Measurements from ENCODE around the gene ANKRD55. TPM values are rescaled to one million over a fixed set of nuclear protein-coding genes. Genes with fewer than 3 reads are reported as not detected.

The ANKRD55 gene
- total RNA-seq, 1 donor from 2014 or later = 0.49 TPM

DNA sequence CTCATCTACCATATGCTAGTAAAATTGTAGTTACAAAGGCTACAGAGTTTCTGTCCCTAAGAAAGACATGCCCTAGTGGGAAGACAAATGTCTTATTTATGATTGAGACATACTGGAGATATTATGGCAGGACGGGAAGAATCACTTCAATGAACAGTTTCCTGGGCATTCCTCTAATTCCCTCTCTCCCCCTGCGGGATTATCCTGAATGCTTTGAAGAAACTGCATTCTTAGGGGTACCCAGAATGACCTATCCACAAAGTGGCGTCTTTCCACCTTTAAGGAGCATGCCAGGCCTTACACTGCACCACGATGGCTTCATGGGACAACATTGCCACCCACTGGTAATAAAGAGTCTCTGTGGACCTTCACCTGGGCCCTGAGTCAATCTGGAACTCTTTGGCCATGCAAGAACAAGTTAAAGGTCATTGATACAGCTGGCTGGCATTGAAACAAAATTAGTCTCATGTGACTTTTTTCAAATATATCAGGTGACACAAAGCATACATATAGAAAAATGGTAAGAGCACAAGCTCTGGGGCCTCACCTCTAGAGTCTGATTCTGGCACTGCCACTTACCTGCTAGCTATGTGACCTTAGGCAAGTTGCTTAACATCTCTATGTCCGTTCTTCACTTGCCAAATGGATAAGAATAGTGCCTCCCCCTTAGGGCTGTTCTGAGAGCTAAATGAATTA is 32.0 kb downstream of the ANKRD55 start:
- DNase-seq (no peak), ATAC-seq (peak; percentile 100)
- Histone ChIP-seq H3K4me3 (no peak overlapping the region), H3K27ac (no peak overlapping the region), H3K27me3 (no peaks in the 10 kb centered on the region), H3K36me3 (no peaks in the 10 kb centered on the region), H3K9me3 (no peaks in the 10 kb centered on the region), H3K4me1 (no peaks in the 10 kb centered on the region)
- TF ChIP-seq, protein P1, sequence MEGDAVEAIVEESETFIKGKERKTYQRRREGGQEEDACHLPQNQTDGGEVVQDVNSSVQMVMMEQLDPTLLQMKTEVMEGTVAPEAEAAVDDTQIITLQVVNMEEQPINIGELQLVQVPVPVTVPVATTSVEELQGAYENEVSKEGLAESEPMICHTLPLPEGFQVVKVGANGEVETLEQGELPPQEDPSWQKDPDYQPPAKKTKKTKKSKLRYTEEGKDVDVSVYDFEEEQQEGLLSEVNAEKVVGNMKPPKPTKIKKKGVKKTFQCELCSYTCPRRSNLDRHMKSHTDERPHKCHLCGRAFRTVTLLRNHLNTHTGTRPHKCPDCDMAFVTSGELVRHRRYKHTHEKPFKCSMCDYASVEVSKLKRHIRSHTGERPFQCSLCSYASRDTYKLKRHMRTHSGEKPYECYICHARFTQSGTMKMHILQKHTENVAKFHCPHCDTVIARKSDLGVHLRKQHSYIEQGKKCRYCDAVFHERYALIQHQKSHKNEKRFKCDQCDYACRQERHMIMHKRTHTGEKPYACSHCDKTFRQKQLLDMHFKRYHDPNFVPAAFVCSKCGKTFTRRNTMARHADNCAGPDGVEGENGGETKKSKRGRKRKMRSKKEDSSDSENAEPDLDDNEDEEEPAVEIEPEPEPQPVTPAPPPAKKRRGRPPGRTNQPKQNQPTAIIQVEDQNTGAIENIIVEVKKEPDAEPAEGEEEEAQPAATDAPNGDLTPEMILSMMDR (IDR thresholded peaks at IDR 0.05) = peak; percentile 76
- intact Hi-C loops (cut with DNase I) = no loop called here

- ATAC-seq (no peak), DNase-seq (no peak)
- Histone ChIP-seq H3K36me3 (no peaks in the 10 kb centered on the region), H3K27ac (no peak overlapping the region), H3K4me1 (no peaks in the 10 kb centered on the region), H3K9me3 (no peaks in the 10 kb centered on the region), H3K27me3 (no peaks in the 10 kb centered on the region), H3K4me3 (no peak overlapping the region)
- intact Hi-C loops (cut with DNase I) = no loop called here
- TF ChIP-seq, protein P1 (IDR thresholded peaks at IDR 0.05) = no peak
Measured at GRCh38 chr5:56195016-56195415, 38.1 kb downstream of the ANKRD55 start.

GRCh38 chr5:56192246-56192645 is 40.9 kb downstream of the ANKRD55 start:
- ATAC-seq (no peak), DNase-seq (no peak)
- Histone ChIP-seq H3K36me3 (no peaks in the 10 kb centered on the region), H3K27me3 (no peaks in the 10 kb centered on the region), H3K9me3 (no peaks in the 10 kb centered on the region), H3K4me3 (no peak overlapping the region), H3K27ac (no peak overlapping the region), H3K4me1 (no peaks in the 10 kb centered on the region)
- intact Hi-C loops (cut with DNase I) = loop anchor here (5.0 kb wide), 1 partner anchor 205 kb away; no protein-coding TSS in a partner anchor
- TF ChIP-seq, protein P1 (IDR thresholded peaks at IDR 0.05) = no peak

GRCh38 chr5:56191656-56192055 is 41.5 kb downstream of the ANKRD55 start:
- ATAC-seq (peak; percentile 56), DNase-seq (no peak)
- TF ChIP-seq, protein P1 (IDR thresholded peaks at IDR 0.05) = no peak
- no peaks in the 10 kb centered on the region for H3K27me3 ChIP-seq
- H3K4me1 ChIP-seq = no peaks in the 10 kb centered on the region
- H3K4me3 ChIP-seq = no peak overlapping the region
- no peak overlapping the region for H3K27ac ChIP-seq
- intact Hi-C loops (cut with DNase I) = loop anchor here (5.0 kb wide), 1 partner anchor 204 kb away; no protein-coding TSS in a partner anchor
- no peaks in the 10 kb centered on the region for H3K36me3 ChIP-seq
- no peaks in the 10 kb centered on the region for H3K9me3 ChIP-seq

DNA sequence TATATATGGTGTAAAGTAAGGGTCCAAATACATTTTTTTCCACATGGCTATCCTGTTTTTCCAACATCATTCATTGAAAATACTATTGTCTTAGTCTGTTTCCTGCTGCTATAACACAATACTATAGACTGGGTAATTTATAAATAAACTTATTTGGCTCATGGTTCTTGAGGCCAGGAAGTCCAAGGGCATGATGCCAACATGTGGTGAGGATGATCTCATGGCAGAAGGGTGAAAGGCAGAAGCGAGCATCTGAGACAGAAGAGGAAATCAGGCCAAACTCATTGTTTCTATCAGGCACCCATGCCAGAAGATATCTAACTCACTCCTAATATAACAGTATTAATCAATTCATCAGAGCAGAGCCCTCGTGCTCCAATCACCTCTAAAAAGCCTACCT is 42.6 kb downstream of the ANKRD55 start:
- H3K4me3 ChIP-seq = no peak overlapping the region
- ATAC-seq = peak; percentile 81
- no peak for DNase-seq
- TF ChIP-seq, protein P1 (IDR thresholded peaks at IDR 0.05) = no peak
- no peaks in the 10 kb centered on the region for H3K9me3 ChIP-seq
- intact Hi-C loops (cut with DNase I) = loop anchor here (5.0 kb wide), 1 partner anchor 203 kb away; no protein-coding TSS in a partner anchor
- no peaks in the 10 kb centered on the region for H3K27me3 ChIP-seq
- H3K27ac ChIP-seq = no peak overlapping the region
- H3K36me3 ChIP-seq = no peaks in the 10 kb centered on the region
- no peaks in the 10 kb centered on the region for H3K4me1 ChIP-seq

All from upper lobe of right lung (tissue), 1 donor.